ENCODE results near the gene STK32B. TPM values are rescaled to one million over a fixed set of nuclear protein-coding genes. Genes with fewer than 3 reads are reported as not detected.

Gene STK32B
- total and polyA plus RNA-seq, 2 of the 8 experiments (the other 6 are each of a cell fraction or from before 2014, with no cell fraction given): 2.3 to 2.5 TPM

DNA sequence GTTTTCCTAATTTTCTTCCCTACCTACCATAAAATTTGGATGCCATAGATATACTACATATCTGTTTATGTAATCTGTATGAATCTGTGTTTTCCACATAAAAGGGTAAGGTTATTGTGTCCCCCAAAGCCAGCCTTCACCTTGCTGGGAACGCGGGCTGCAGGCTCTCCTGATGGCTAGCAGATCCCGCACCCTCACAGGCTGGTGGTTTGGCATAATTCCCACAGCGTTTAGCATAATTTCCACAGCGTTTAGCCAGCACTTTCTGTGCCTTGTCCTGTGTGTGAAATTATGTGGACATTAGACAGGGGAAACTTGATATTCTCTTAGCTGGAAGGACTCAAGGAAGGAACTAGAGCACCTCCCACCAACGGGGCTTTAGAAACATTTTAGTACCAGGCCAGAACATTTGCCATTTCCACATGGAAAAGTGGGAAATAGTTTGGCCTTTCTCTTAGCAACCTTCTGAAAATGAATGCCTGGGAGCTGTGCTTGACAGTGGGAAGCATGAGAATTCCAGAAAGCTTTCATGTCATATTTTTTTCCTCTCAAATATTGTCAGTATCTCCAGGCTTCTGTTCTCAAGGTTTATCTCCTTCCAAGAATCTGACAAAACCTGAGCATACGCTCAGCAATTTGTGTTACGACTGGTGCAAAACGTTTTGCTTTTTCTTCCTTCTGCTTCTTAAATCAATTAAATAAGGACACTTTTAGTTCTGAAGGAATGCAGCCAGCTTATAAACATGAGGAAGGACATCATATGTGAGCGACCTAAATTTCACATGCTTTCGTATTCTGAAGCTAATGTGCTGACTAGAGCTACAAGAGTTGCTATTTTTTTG lies 67.9 kb downstream of the STK32B start:
- no peak overlapping the region for H2AFZ ChIP-seq (ENCODE audit: low read length)
- H3K4ac ChIP-seq (replicated peaks; ENCODE audit: insufficient read length, low read depth, low read length): no peak overlapping the region
- H2BK12ac ChIP-seq (ENCODE audit: low read depth, low read length): no peak overlapping the region
- H3K79me2 ChIP-seq (ENCODE audit: control insufficient read depth in 1 of 2, insufficient read depth in 2 of 2, low read length in 2 of 2): no peaks in the 10 kb centered on the region
- peaks cover 0 to 3% of the 10 kb centered on the region in 2 experiments for H4K20me1 ChIP-seq (replicated peaks in 1 of 2; ENCODE audit: control insufficient read depth in 1 of 2, insufficient read depth in 2 of 2, low read length in 2 of 2)
- H2BK20ac ChIP-seq (ENCODE audit: low read length): no peak overlapping the region
- no peaks in the 10 kb centered on the region for H3K27me3 ChIP-seq (replicated peaks in 1 of 4; ENCODE audit: control insufficient read depth in 3 of 4, extremely low read depth in 1 of 4, insufficient read depth in 3 of 4, low read length in 3 of 4)
- no peak overlapping the region for H3K27ac ChIP-seq (ENCODE audit: low read depth, low read length)
- H3K23ac ChIP-seq (ENCODE audit: insufficient read length): no peak overlapping the region
- H2BK5ac ChIP-seq (ENCODE audit: low read depth, low read length): no peak overlapping the region
- no peaks in the 10 kb centered on the region for H3K36me3 ChIP-seq (ENCODE audit: control insufficient read depth in 2 of 4, insufficient read depth in 4 of 4, low read length in 3 of 4)
- WGBS, 2 experiments (ENCODE audit: extremely low coverage in 1 of 2, insufficient coverage in 1 of 2, insufficient read length in 1 of 2, insufficient replicate concordance in 2 of 2, low coverage in 1 of 2, low lambda C conversion rate in 2 of 2, missing lambda C conversion rate in 1 of 2): 87% methylated on average over 11 of the region's 11 CpGs; no CpG with 5 or more reads in 1 of the 2 experiments
- no peak overlapping the region for H2BK120ac ChIP-seq (replicated peaks; ENCODE audit: low read depth, low read length)
- H4K91ac ChIP-seq (replicated peaks; ENCODE audit: insufficient read length, low read length): no peak overlapping the region
- H4K8ac ChIP-seq (ENCODE audit: extremely low read depth, insufficient read depth, low read length): no peak overlapping the region
- no peak overlapping the region for H3K56ac ChIP-seq (replicated peaks; ENCODE audit: insufficient read length, low read depth, low read length)
- no peak overlapping the region for H3K4me2 ChIP-seq (ENCODE audit: insufficient read depth in 1 of 2, low read depth in 2 of 2, low read length in 2 of 2)
- H4K5ac ChIP-seq (ENCODE audit: insufficient read length, low read depth, low read length): no peak overlapping the region
- POLR2A ChIA-PET (ENCODE audit: partially characterized antibody): interaction anchor here (0.5 kb wide), 1 partner anchor 21 kb away, joined by 3 read pairs; no protein-coding TSS in a partner anchor
- H2AK5ac ChIP-seq (ENCODE audit: low read depth, low read length): no peak overlapping the region
- FAIRE-seq (no peak), DNase-seq (ENCODE audit: low read depth in 1 of 2, low spot score in 2 of 2) (no peak)
- H2BK15ac ChIP-seq (ENCODE audit: low read length): no peak overlapping the region
- CTCF ChIA-PET (ENCODE audit: partially characterized antibody): interaction anchor here (0.6 kb wide), 1 partner anchor 693 kb away, joined by 3 read pairs; no protein-coding TSS in a partner anchor
- H3K4me1 ChIP-seq (replicated peaks in 1 of 4; ENCODE audit: control insufficient read depth in 3 of 4, insufficient read depth in 4 of 4, low read length in 3 of 4): no peaks in the 10 kb centered on the region
- no peak overlapping the region for H3K9ac ChIP-seq (replicated peaks in 1 of 4; ENCODE audit: extremely low read depth in 1 of 4, low read depth in 3 of 4, low read length in 3 of 4)
- H3K9me3 ChIP-seq (ENCODE audit: insufficient read depth in 2 of 2, low read depth in 1 of 2, low read length in 1 of 2): no peaks in the 10 kb centered on the region
- no peak overlapping the region for H3K14ac ChIP-seq (ENCODE audit: insufficient read length)
- H3K79me1 ChIP-seq (ENCODE audit: low read depth, low read length): no peaks in the 10 kb centered on the region
- H3K4me3 ChIP-seq (ENCODE audit: extremely low read depth in 1 of 4, insufficient read depth in 2 of 4, low read depth in 3 of 4, low read length in 4 of 4): no peak overlapping the region
- H3K23me2 ChIP-seq (ENCODE audit: low read depth, low read length): peaks cover 3% of the 10 kb centered on the region; the same call in 1 of the 2 replicates
- no peak overlapping the region for H3K18ac ChIP-seq (ENCODE audit: extremely low read depth, low read length)
- TF ChIP-seq RXRA (IDR thresholded peaks at IDR 0.05; ENCODE audit: insufficient read depth, low read depth, low read length) (no peak), POU5F1 (IDR thresholded peaks at IDR 0.05; ENCODE audit: low read depth, low read length) (no peak), HDAC2 (IDR thresholded peaks at IDR 0.05; ENCODE audit: borderline replicate concordance in 1 of 2, low read depth in 2 of 2, low read length in 2 of 2) (no peak), SIN3A (conservative IDR thresholded peaks at IDR 0.05 in 1 of 2, IDR thresholded peaks at IDR 0.05 in 1 of 2; ENCODE audit: low read depth in 1 of 2, low read length in 2 of 2) (no peak)

Data from H1 (cell line).